HG03457 (cell line): ENCODE data around the gene ALOX15B.

Source experiments
- ATAC-seq: cut with Tn5 transposase; IDR thresholded peaks from one replicate; pipeline ENCODE4 v1.9.1; 2021; ENCODE audit warnings: moderate number of reproducible peaks; ENCODE audit not compliant: unreplicated experiment

The ALOX15B gene

DNA sequence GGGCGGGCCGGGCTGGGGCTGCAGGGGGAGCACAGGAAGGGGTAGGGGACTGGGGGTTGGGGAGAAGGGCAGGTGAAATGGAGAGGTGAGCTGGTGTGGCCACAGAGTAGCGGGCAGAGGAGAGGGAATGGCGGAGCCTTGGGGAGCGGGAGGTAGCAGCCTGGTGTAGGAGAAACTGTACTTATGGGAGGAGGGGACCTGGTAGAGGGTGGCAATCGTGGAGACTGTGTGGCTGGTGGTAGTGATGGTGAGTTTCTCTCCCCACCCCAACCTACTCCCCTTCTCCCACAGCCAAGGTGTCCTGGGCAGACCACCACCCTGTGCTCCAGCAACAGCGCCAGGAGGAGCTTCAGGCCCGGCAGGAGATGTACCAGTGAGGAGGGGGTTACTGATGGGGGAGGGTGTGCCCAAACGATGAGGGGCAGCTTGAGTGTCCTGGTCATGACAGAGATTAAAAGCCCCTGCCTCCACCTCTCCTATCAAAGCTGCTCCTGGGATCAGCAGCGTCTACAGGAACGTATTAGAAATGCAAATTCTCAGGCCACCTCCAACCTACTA, 831 bp downstream of the ALOX15B start:
- ATAC-seq, result no peak

- no peak for ATAC-seq
These were observed 2.5 kb downstream of the ALOX15B start for GRCh38 chr17:8041249-8041928.

DNA sequence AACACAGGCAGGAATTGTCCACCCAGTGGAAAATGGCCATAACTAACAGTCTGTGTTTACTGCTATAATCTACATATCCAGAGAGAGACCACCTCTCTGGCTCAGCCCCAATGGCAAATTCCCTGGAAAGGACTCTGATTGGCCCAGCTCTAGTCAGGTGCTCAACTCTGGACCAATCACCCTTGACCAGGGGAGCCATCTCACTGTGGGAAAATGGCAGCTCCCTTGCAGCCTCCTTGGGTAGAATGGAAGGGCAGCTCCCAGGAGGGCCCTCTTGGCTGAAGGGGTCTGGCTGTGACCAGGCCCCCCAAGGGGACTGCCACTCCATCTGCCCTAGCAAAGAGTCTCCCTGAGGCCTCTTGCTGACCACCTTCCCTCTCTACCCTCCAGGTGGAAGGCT, 3.1 kb downstream of the ALOX15B start:
- no peak for ATAC-seq

DNA sequence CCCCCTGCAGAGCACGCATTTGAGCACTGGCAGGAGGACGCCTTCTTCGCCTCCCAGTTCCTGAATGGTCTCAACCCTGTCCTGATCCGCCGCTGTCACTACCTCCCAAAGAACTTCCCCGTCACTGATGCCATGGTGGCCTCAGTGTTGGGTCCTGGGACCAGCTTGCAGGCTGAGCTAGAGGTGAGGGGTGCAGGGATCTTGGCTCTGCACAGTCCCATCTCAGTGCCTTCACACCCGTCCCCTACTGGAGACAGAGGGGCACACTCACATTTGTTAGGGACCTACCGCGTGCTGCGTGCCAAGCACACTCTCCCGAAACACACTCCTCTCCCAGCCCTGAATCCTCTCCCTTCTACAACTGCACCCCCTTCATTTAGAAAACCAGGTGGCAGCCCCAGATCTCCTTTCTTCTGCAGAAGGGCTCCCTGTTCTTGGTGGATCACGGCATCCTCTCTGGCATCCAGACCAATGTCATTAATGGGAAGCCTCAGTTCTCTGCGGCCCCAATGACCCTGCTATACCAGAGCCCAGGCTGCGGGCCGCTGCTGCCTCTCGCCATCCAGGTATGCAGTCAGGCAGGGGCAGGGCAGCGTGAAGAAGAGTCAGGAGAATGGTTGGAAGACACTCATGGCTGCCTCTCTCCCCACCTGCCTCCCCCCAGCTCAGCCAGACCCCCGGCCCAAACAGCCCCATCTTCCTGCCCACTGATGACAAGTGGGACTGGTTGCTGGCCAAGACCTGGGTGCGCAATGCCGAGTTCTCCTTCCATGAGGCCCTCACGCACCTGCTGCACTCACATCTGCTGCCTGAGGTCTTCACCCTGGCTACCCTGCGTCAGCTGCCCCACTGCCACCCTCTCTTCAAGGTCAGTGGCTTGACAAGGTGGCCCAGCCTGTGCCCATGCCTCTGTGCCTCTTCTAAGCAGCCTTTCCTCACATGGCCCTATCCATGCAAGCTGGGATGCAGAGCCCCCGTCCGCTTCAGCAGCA, 6.3 kb downstream of the ALOX15B start:
- no peak for ATAC-seq

DNA sequence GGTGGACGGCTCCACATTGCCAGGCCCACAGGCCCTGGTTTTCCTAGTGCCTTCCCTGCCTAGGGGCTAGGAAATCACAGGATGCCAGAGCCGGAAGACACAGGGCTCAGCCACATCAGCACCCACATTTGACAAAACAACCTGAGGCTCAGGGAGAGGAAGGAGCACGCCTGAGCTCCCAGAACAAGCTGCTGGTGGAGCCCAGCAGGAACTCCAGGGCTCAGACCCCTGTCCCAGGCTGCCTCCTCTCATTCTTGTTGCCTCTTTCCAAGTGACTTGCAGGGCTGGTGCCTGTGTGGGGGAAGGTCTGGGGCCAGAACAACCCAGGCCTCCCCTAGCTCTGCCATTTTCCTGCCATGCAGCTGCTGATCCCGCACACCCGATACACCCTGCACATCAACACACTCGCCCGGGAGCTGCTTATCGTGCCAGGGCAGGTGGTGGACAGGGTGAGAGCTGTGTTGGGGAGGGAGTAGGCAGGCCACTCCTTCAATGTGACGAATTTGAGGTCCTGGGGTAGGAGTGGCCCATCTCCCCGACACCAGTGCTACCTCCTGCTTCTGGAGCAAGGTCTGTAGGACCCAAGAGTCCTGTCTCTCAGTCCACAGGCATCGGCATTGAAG, 7.6 kb downstream of the ALOX15B start:
- no peak for ATAC-seq

GRCh38 chr17:8046929-8047768, 8.3 kb downstream of the ALOX15B start:
- ATAC-seq, result no peak

DNA sequence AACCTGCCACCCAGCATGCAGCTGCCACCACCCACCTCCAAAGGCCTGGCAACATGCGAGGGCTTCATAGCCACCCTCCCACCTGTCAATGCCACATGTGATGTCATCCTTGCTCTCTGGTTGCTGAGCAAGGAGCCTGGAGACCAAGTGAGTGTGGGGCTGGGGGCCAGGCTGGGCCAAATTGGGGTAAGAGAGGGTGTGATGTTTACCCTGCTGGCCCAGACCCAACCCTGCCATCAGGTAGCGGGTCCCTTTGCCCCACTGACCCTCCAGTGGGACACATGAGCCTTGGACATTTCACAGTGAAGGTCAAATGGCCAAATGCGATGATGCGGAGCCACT, 8.9 kb downstream of the ALOX15B start:
- ATAC-seq, result no peak

GRCh38 chr17:8048236-8048635, 9.4 kb downstream of the ALOX15B start:
- ATAC-seq, result no peak

GRCh38 chr17:8048736-8049135, 9.9 kb downstream of the ALOX15B start:
- no peak for ATAC-seq

DNA sequence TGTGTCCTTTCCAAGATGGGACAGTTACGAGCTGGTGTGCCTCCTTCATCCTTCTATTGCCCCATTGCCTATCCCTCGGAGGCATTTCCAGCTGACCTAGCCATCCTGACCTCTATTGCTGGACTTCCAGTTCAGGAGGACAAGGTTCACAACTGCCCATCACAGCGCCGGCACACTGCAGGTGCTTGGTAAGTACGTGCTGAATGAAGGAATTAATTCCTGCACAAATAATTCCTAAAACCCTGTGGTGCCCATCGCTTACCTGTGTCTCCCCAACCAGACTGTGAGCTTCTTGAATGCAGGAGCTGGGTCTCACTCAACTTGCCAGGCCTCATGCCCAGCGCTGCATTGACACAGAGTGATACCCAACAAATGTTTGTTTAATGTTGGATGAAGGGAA, 13.0 kb downstream of the ALOX15B start:
- no peak for ATAC-seq

DNA sequence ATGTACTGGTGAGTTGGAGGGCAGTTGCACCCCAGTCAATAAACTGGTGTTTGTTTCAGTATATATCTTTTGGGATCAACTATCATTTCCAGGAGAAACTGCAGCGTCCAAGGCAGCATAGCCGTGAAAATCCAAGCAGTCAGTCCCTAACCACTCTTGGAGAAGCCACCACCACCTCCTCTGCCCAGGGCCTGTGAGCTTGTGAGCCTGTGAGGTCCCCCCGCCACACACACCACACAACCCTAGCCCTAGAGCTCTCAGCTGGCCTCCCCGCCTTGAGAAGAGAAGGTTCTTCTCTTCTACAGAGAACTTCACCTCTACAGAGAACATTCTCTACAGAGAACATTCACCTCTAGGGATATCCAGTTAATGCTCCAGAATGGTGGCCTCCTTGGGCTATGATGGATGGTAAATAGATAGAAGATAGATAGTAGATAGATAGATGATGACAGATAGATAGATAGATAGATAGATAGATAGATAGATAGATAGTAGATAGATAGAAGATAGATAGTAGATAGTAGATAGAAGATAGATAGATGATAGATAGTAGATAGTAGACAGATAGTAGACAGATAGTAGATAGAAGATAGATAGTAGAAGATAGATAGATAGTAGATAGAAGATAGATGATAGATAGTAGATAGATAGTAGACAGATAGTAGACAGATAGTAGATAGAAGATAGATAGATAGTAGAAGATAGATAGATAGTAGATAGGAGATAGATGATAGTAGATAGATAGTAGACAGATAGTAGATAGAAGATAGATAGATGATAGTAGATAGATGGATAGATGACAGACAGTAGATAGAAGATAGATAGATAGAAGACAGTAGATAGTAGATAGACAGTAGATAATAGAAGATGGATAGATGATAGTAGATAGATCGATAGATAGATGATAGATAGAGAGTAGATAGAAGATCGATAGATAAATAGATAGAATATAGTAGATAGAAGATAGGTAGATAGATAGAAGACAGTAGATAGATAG, 13.7 kb downstream of the ALOX15B start:
- no peak for ATAC-seq

DNA sequence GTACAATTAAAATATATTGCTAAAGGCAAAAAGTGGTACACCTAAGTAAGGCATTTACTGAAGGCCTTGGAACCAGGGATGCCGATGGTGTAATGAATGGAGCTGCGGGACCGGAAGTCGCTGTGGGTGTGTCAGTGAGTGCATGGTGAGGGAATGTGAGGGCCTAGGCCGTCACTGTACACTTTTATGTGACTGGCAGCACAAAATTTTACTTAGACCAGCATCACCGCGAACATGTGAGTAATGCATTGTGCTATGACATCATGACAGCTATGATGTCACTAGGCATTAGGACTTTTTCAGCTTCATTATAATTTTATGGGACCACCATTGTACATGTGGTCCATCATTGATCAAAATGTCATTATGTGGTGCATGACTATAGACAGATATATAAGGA, 14.7 kb downstream of the ALOX15B start:
- ATAC-seq, result no peak

DNA sequence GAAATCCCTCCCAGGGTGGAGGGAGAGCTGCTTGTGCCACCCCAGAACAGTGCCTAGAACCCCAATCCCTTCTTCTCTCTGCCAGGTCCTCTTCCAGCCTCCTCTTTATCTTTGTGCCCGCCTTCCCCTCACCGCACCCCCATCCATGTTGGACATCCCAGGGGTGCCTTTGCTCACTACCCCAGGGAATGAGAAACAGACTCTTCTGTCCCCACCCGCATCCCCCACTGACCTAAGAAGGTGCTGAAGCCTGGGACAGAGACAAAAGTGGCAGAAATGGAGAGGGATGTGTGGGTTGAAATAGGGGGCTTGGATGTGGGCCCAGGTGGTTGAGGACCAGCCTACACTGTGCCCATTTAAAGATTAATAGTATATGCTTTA, 17.0 kb downstream of the ALOX15B start:
- ATAC-seq, result no peak

DNA sequence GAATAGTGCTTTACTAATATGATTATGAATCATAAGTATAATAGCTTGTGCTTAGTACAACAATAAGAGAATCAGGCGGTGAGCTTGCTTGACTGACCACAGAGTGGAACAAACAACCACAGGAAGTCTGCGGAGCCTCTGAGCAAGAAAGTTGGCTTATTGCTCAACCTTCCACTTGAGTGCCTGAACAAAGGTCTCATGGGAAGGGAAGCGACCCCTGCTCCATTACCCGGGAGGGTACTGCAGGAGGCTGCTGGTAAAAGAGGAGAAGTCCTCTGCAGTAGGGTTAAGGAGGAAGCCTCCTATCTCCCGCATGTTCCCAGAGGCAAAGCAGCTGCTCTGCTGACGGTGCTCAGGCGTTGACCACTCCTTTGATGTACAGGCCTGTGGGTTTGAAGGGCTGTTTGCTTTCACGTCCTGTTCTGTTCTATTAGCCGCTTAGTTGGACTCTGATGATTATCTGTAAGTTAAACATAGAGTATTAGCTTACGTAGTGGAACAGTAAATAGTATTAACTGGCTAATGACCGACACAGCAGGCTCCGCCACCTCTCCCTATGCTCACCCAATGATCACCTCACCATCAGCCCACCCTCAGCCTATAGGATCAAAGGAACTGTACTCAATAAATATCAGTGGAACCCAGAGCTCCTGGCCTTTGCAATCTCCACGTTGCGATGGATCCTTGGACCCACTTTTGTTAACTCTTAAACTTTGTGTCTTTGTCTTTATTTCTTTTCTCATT, 17.5 kb downstream of the ALOX15B start:
- peak; percentile 52 for ATAC-seq

DNA sequence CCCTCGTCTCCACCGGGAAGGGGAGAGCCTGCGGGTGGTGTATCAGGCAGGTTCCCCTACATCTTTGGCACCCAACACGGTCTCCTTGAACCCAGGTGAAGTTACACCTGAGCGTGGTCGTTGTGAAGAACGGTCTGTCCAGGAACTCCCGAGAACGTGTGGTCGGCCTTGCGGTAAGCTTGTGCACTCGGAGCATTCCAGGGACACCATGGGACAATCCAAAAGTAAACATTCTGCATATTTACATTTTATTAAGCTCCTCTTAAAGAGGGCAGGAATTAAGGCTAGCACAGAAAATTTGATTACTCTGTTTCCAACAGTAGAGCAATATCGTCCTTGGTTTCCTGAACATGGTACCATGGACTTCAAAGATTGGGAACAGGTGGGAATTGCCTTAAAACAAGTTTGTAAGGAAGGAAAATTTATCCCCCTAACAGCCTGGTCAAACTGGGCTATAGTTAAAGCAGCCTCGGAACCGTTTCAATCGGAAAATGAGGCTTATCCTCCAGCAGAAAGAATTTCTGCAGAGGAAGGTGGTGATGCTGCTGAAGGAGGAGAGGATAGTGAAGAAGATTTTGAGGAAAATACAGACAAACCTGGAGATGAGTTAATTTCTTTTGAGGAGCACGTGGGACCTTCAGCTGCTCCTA, 18.2 kb downstream of the ALOX15B start:
- no peak for ATAC-seq

GRCh38 chr17:8057691-8058114, 18.8 kb downstream of the ALOX15B start:
- no peak for ATAC-seq

DNA sequence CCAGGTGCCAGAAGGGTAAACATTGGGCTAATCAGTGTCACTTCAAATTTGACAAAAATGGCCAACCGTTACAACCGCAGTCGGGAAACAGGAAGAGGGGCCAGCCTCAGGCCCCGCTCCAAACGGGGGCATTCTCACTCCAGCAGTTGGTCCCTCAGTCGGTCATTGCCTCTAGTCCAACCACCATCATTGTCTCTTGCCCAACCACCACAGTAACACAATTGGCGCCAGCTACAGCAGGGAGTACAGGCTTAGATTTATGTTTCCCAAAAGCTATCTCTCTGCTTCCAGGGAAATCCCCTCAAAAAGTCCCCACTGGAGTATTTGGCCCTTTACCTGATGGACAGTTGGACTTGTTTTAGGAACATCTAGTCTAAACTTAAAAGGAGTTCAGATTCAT, 20.3 kb downstream of the ALOX15B start:
- ATAC-seq, result no peak

GRCh38 chr17:8060274-8060673, 21.4 kb downstream of the ALOX15B start:
- no peak for ATAC-seq
